ENCODE data around the gene COQ4.

Gene COQ4

DNA sequence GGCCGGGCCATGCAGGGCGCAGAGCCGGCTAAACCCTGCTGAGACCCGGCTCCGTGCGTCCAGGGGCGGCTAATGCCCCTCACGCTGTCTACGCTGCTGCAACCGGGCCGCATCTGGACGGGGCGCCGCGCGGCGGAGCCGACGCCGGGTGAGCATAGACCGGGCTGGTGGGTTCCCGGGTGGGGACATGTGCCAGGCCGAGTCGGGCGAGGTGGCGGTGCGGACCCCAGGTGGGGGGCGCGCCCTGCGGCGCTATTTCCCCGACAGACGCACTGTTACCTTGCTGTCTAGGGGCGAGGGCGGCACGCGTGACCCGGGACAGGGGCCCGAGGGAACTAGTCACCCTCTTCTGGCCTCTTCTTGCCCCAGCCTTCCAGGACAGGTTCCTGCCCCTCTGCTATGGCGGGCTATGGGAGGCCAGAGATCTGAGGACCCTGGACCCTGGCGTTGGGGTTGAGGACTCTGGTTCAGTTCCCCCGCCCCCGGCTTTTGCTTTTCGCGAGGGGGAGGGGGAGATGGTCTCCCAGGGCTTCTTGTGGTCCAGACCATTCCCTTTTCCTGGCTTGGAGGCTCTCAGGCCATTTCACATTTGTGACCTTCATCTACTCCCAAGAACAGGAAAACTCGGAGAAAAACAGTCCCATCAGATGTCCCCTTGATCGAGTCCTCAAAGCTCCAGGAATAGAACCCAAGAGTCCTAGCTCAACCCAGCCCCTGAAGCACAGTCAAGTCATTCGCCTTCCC is 18.2 kb downstream of the COQ4 start:
- peak overlapping the region; percentile 63 for H3K4me3 ChIP-seq (ENCODE audit: low read depth, low read length)

- H3K4me3 ChIP-seq (ENCODE audit: low read depth, low read length) = peak overlapping the region; percentile 63
Observed at GRCh38 chr9:128341435-128341849, 18.8 kb downstream of the COQ4 start.

DNA sequence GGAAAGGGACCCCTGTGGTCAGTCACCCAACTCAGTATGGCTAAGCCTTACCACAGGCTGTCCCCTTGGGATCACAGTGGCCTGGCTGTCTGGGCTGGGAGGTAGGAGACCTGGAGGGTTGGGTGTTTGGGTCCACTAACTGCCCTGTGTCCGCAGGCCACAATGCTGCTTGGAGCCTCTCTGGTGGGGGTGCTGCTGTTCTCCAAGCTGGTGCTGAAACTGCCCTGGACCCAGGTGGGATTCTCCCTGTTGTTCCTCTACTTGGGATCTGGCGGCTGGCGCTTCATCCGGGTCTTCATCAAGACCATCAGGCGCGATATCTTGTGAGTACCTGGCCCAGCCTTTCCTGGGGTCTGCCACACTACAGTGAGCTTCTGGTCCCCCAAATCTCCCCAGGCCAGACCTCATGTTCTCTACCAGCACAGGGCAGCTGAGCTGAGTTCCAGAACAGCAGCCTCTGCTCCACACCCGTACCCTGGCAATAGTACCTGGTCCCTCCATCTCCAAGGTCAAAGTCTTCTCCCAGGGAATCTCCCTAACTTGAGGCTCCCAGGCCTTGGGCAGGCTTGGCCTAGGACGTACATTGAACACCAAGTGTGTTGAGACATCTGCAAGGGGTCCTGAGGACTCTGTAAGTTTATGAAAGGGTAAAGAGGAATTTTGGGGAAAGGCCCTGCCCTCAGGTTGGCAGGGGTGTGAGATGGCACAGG is 20.5 kb downstream of the COQ4 start:
- H3K4me3 ChIP-seq (ENCODE audit: low read depth, low read length) = no peak overlapping the region

GRCh38 chr9:128343855-128344254 is 21.2 kb downstream of the COQ4 start:
- H3K4me3 ChIP-seq (ENCODE audit: low read depth, low read length) = no peak overlapping the region

- no peak overlapping the region for H3K4me3 ChIP-seq (ENCODE audit: low read depth, low read length)
Observed at GRCh38 chr9:128344931-128345605, 22.4 kb downstream of the COQ4 start.

- H3K4me3 ChIP-seq (ENCODE audit: low read depth, low read length) = no peak overlapping the region
Observed at GRCh38 chr9:128349125-128349524, 26.5 kb downstream of the COQ4 start.

DNA sequence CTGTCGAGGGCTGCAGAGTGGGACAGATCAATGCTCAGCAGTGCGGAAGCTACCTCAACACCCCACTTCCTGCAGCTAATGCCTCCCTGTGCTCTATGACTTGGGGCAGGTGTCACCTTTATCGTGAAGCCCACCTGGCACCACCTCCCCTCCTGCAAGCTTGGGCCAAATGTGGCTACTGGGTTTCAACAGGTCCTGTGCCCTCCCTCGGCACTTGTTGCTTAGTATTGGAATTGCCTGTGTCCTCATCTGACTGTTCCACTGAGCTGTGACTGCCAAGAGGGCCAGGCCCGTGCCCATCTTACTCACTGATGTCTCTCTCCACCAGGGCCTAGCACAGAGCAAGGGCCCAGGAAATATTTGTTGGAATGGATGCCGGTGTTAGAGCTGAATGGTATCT is 27.1 kb downstream of the COQ4 start:
- H3K4me3 ChIP-seq (ENCODE audit: low read depth, low read length) = no peak overlapping the region

GRCh38 chr9:128355451-128355850 is 32.8 kb downstream of the COQ4 start:
- no peak overlapping the region for H3K4me3 ChIP-seq (ENCODE audit: low read depth, low read length)

GRCh38 chr9:128358090-128358489 is 35.5 kb downstream of the COQ4 start:
- no peak overlapping the region for H3K4me3 ChIP-seq (ENCODE audit: low read depth, low read length)

GRCh38 chr9:128358861-128359260 is 36.2 kb downstream of the COQ4 start:
- no peak overlapping the region for H3K4me3 ChIP-seq (ENCODE audit: low read depth, low read length)

DNA sequence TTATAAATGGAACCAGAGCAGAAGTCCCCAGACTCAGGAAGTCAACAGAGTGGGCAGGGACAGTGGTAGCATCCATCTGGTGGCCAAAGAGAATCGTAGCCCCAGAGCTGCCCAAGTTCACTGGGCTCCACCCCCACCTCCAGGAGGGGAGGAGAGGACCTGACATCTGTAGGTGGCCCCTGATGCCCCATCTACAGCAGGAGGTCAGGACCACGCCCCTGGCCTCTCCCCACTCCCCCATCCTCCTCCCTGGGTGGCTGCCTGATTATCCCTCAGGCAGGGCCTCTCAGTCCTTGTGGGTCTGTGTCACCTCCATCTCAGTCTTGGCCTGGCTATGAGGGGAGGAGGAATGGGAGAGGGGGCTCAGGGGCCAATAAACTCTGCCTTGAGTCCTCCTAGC is 38.2 kb downstream of the COQ4 start:
- no peak overlapping the region for H3K4me3 ChIP-seq (ENCODE audit: low read depth, low read length)

GRCh38 chr9:128361296-128361985 is 38.8 kb downstream of the COQ4 start:
- no peak overlapping the region for H3K4me3 ChIP-seq (ENCODE audit: low read depth, low read length)

- H3K4me3 ChIP-seq (ENCODE audit: low read depth, low read length) = no peak overlapping the region
Observed at GRCh38 chr9:128361986-128362646, 39.5 kb downstream of the COQ4 start.

DNA sequence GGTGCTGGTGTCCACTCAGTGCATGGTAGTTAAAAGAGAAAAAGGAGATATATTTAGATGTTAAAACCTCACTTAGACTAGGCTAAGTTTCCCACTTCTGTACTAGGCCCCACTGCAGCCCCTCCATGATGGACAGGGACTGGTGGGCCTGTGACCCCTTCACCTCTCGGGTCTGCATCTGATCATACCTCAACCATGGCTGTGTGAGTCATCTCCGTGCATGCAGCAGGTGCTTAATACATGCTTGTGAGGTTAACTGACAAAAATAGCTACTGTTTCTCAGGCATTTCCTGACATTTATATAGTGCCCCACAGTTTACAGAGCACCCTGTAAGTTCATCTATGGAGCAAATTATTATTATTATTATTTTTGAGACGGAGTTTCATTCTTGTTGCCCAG is 40.1 kb downstream of the COQ4 start:
- no peak overlapping the region for H3K4me3 ChIP-seq (ENCODE audit: low read depth, low read length)

- H3K4me3 ChIP-seq (ENCODE audit: low read depth, low read length) = no peak overlapping the region
Observed at GRCh38 chr9:128365525-128365924, 42.9 kb downstream of the COQ4 start.

- no peak overlapping the region for H3K4me3 ChIP-seq (ENCODE audit: low read depth, low read length)
Observed at GRCh38 chr9:128369024-128369706, 46.5 kb downstream of the COQ4 start.

- peak overlapping the region; percentile 95 for H3K4me3 ChIP-seq (ENCODE audit: low read depth, low read length)
Observed at GRCh38 chr9:128370367-128370751, 47.7 kb downstream of the COQ4 start.

DNA sequence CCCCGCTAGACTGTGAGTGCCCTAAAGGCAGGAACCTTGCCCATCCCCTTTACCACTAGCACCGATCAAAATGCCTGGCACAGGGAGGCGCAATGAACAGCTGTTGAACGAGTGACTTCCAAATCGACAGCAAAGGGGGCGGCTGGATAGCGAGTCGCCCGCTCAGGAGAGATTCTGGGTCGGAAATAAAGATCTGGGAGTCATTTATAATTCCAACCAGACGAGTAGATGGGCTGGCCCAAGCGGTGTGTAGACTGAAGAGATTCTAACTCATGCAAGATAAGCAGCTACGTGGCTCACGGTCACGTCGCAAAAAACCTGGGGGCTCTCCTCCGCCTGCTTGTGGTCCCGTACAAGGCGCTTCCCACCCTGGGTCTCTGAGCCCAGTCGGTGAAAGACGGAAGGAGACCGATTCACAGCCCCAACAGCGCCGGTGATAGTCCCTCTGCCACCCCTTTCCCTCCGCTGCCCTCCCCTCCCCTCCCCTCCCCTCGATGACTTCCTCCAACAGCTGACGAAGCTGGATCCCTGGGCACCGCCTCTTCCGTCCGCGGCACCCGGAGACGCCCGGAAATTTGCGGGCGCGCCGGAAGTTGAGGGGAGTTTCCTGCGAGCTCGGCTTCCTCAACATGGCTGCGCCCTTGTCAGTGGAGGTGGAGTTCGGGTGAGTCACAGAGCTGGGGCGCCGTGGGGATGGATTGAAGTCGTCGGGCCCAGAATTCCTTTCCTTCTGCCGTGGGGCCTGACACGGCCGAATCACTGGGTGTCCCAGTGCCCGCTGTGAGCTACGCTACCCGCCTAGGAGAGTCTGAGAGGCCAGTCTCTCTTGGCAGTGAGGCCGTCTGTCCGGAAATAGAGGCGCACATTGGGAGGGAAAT is 48.4 kb downstream of the COQ4 start, which contains the start of gene URM1:
TSS of gene URM1 (plus strand) at position 623 of the 878 bp plus-strand sequence. CDS start at position 630, 7 bp downstream.
- peak within 1 kb of the TSS; percentile 95 for H3K4me3 ChIP-seq (ENCODE audit: low read depth, low read length)

DNA sequence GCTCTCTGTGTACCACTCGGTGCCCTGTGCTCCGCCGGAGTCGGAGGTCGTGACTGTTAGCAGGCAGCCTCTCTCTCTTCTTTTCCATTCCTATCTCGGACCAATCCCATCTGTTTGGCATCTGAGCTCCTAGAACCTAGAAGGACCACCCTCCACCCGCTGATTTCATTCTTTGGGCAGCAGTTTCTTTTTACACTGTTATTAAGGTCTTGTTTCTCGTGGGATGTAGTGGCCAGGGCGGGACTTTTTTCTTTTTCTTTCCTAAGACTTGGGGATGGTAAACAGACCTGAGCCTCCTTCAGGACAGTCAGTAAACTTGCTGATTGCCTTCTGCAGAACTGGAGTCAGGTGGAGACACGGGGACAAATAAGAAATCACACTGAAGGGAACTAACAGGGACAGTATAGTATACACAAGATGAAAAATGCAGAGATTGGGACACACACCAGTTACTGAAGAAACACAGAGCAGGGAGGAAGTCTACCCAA is 49.0 kb downstream of the COQ4 start:
- peak overlapping the region; percentile 95 for H3K4me3 ChIP-seq (ENCODE audit: low read depth, low read length)

Data from iPS-11a (cell line).